GM12891 (cell line): Measurements from ENCODE around the gene CLIP4.

ENCODE experiments used
- POLR2A ChIP-seq: IDR thresholded peaks from 2 replicates; pipeline ENCODE4 v1.6.1; 2011; ENCODE audit warnings: low read depth, low read length, control low read depth
- POLR2AphosphoS5 ChIP-seq: IDR thresholded peaks from 2 replicates; pipeline ENCODE4 v1.6.1; 2011; ENCODE audit warnings: low read depth, low read length, control low read depth

DNA sequence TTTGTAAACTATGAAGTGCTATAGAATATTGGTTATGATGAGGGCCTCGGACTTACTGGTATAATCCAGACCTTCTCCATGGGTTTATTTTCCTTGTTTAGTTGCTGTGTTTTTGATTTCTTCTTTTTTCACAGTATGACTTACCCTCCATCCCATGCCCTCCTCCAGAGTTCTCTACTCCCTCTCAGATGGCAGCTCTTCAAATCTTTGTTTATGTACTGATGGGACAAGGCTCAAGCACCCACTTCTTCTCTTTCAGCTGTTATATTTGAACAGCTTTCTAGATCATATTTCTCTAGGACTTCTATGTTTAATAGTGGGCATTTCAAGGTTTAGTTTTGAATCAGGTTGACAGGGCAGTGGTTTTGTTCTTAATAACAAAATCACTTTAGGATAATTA, 43.9 kb downstream of the CLIP4 start:
- TF ChIP-seq POLR2A (no peak), POLR2AphosphoS5 (no peak)
